Loucy (cell line): ENCODE data around the gene CAMSAP1.

Experiments
- CTCF ChIP-seq: fragments of 200-600 bp; sonication (generic); conservative IDR thresholded peaks from 2 replicates; pipeline ENCODE4 v1.5.1; 2014; ENCODE audit warnings: mild to moderate bottlenecking, antibody characterized with exemption, low read length
- EZH2phosphoT487 ChIP-seq: fragments of 200-600 bp; IDR thresholded peaks from 2 replicates; pipeline ENCODE4 v1.6.1; 2018; ENCODE audit warnings: antibody characterized with exemption, mild to moderate bottlenecking, moderate library complexity, borderline replicate concordance

- TF ChIP-seq CTCF (no peak), EZH2phosphoT487 (no peak)
These were observed 103.9 kb downstream of the CAMSAP1 start for GRCh38 chr9:135803441-135803840.
